ENCODE results near the gene NDEL1. TPM values are rescaled to one million over a fixed set of nuclear protein-coding genes. Genes with fewer than 3 reads are reported as not detected.

The NDEL1 gene
- total RNA-seq, 1 donor from 2014 or later: 112 TPM

DNA sequence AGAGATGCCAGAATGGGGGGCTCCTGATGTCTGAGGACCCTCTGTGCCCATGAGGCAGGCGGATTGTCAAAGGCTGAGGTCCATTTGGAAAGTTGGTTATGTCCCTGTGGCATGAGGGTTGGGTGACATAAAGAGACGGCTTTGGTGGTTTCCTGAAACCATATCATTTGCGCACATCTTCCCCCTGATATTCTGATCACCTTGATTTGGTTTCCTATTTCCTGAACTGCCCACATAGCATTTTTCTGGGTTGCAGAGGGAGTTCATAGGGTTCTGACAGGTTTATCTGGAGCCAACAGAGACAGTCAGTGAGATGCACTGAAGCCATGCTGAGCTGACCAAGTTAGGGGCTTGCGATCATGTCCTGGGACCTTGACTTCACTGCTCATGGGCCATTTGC lies 22.4 kb upstream of the NDEL1 start:
- no peak for DNase-seq (ENCODE audit: low spot score)

DNA sequence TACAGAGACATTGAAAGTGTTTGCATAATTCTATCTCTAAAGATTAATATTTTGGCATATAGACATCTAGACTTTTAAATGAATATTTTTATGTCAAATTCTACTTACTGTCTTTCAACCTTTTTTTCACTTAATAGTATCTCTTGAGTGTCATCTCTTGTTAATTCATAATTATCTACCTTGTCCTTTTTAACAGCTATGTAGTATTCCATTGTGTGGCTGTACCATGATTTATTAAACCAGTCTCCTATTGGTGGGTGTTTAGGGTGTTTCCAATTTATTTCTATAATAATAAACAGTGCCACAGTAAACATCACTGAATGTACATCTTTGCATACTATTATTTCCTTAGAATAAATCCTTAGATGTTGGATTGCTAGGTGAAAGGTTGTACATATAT lies 21.7 kb upstream of the NDEL1 start:
- no peak for DNase-seq (ENCODE audit: low spot score)

DNA sequence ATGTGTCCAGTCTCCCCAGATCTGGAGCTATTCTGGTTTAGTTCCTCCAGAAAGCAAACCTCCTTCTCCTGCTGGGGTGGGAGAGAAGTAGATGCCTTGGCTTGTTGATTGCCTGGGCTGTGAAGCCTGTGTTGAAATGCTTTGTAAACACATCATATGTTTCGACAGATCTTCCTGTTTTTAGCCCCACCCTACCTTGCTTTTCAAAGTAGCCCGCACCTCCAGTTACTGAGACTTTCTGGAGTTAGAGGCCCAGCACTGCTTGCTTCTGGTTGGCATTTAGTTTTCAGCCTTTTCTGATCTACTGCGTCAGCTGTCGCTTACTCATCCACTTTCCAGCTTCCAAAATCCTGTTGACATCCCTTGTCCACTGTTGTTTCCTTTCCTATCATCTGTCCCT lies 17.9 kb upstream of the NDEL1 start:
- no peak for DNase-seq (ENCODE audit: low spot score)

DNA sequence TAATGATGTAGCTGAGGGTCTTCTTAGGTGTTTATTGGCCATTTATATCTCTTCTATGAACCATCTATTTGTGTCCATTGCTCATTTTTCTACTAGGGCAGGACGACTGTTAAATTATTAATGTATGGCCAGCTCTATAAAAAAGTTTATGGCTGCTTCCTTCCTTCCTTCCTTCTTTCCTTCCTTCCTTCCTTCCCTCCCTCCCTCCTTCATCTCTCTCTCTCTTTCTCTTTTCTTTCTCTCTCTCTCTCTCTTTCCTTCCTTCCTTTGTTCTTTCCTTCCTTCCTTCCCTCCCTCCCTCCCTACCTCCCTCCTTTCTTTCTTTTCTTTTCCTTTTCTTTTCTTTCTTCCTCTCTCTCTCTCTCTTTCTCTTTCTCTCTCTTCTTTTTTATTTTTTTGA lies 17.2 kb upstream of the NDEL1 start:
- DNase-seq (ENCODE audit: low spot score): no peak

DNA sequence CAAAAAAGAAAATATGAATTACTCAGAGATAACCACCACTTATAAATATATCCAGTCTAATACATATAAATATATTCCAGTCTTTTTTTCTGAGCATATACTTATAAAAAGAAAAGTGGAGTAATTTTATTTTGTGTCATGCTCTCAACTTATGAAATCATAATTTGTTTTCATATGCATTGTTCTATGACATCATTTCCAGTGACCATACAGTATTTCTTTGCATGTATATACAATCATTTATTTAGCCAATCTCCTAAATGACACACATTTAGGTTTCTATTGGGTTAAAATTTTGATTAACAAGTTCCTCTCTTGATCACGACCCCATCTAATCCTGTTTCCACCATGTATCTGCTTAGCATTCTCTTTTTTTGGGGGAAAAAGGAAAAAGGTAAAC lies 16.4 kb upstream of the NDEL1 start:
- no peak for DNase-seq (ENCODE audit: low spot score)

DNA sequence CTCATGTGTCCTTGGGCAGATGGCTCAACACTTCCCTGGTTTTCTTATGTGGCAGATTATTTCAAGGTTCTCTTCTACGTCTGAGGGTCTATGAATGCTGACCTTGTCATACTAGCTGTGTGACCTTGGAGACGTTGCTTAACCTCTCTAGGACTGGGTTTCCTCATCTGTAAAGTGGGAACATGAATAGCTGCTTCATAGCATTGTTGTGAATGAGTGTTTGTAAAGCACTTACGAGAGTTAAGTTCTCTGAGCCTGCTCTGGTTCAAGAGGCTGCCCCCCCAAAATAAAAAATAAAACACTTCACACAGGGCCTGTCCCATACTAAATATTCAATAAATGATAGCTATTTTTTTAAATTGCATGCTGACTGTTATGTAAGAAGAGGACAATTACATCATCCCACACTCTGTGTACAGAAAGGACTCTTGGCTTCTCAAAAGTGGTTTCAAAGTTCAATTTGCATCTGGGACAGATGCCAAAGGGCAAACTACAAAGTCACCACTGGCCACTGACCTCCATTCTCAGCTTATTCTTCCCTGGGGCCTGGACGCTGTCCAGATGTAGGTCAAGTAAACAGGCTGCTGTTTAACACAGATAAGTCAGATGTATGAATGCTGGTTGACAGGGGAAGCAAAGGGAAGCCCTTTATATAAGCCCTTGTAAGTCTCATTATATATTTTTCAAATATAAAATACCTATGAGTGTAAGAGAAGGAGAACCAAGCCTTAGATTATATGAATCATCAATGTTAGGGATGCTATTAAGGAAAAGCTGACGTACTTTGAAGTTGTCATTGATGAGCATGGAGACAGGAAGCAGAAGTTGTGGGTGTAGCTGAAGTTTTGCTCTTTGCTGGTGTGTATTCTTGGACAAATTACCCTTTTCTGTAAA lies 15.4 kb upstream of the NDEL1 start:
- no peak for DNase-seq (ENCODE audit: low spot score)

DNA sequence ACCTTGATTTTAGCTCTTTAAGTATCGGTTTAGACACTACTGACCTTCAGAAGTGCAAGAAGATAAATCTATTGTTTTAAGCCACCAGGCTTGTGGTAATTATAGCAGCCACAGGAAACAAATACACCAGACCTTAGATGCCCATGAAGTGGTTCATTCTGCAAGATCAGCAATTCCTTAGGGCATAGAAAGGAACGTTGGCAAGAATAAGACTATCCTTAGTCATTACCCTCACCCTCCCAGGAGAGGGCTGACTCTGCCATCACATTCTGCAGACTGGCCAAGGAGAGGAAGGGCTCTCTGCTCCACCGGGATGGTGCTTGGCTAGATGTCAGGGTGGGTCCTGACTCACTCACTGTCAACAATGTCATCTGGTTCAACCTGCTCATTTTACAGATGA lies 14.1 kb upstream of the NDEL1 start:
- no peak for DNase-seq (ENCODE audit: low spot score)

DNA sequence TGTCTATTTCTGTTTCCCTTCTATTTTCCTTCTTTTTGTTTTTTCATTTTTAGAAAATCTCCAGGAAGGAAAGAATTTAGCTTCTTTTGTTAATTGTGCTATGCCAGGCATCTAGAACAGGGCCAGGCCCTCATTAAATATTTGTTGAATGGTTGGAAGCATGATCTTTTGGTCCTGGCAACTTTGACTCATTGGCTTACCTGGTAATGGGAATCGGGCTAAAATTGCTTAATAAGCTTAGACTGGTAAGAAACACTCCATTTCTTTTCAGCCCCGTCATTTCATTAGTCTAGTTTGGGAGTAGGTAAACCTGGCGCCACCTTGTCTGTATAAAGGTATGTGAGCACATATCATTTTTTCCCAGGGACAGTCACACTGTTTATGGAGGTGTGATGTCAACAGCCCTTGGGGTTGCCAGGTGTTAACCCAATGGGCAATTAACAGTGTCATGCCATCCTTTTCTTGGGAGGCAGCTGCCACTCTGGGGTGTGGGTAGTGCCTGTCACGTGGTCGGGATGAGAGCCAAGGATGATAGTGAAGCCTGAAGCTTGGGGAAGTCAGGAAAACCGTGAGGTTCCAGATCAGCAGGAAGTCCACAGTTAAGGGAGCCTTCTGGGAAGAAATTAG lies 9.5 kb upstream of the NDEL1 start:
- DNase-seq (ENCODE audit: low spot score): no peak

DNA sequence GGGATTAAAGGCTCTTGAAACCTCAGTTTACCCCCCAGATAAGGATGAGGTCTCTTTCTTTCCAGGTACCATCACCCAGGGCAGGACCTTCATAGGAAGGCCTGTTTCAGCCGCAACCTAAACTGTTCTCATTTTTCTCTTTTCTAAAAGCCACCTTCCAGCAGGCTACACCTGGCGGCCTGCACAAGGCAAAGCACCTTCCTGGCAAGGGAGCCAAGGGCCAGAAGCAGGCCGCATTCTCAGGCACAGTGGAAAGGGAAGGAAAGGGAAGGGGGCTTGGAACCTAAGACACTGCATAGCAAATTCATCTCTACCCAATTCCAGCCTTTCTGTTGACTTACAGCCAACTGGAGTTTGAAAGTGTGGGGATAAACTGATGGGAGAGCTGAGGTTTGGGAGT lies 8.9 kb upstream of the NDEL1 start:
- DNase-seq (ENCODE audit: low spot score): no peak

DNA sequence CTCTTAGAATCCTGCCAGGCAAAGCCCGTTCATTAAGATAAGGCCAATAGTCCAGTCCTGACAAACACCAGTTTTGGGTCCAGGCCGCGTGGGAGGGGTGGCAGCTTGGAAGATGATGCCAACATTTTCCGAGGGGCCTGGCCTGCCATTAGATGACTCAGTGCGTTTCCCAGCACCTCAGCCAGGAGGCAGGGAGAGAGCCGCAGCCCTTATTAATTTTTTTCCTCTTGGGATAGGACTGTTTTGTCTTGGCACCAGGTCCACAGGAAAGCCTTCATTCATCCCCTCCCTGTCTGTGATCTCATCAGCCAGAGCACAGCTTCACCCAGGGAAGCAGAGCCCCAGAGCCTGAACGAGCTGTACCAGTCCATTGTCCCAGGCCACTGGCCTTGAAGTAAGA lies 4.7 kb upstream of the NDEL1 start:
- no peak for DNase-seq (ENCODE audit: low spot score)

DNA sequence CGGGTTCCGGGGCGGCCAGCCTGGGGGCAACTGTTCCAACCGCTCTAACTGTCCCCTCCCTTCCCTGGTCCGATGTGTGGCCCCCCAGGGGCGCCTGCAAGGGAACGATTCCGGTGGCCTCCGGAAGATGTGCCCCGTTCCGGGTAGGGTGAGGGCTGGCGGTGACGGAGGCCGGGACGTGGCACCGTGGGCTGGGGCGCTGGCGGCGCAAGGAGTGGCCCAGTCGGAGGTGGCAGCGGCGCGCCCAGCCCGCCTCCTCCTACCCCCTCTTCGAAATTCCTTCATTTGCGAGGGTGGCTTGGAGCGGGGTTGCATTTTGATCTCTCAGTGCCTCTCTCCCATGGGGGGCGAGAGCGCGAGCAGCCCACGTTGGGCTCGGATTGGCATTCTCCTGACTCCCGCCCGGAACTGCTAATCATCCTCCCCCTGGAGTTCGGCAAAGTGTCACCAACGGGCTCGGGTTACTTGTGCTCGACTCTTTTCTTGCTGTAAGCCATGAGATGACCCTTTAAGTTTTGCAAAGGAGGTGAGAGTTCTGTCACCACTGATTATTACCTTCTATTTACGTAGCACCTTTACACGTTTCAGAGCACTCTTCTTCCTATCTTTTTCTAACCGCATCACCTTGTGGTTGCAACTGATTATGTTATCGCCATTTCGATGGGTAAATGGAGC lies 622 bp downstream of the NDEL1 start:
- peak; percentile 90 for DNase-seq (ENCODE audit: low spot score)

DNA sequence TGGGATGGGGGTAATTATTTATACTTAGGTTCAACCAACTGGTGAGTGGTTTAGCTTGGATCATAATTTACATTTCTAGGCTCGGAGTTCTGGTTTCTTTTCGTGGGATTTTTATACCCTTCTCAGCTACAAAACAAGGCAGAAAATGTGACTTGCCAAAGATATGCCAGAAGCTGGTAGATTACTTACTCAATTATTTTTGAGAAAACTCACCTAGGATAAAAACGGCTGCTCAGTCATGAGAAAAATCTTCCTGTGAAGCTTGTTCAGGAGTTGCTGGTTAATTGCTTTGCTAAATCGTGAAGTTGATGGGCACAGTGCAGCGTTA lies 1.1 kb downstream of the NDEL1 start:
- DNase-seq (ENCODE audit: low spot score): no peak

DNA sequence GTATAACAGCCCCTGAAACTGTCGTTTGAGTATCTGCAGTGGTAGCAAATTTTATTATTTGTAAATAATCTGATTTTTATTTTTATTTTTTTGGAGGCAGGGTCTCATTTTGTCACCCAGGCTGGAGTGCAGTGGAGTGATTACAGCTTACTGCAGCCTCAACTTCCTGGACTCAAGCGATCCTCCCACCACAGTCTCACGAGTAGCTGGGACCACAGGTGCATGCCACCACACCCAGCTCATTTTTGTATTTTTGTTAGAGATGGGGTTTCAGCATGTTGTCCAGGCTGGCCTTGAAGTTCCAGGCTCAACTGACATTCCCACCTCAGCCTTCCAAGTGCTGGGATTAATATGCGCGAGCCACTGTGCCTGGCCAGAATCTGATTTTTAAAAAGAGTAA lies 2.8 kb downstream of the NDEL1 start:
- no peak for DNase-seq (ENCODE audit: low spot score)

DNA sequence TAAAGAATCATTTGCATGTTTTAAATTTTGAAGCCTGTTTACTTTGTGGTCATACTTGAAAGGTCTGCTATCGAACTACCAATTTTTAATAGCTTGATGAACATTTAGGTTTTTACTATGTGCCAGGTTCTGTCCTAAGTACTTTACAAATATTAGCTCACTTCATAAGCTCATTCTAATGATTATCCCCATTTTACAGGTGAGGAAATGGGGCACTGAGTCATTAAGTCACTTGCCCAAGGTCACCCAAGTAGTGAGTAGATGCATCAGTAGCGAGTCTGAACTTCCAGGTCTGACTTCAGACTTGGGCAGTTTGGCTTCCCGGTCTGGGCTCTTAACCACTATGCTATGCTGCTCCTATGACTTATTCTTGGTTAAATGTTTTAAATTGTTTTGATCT lies 4.0 kb downstream of the NDEL1 start:
- DNase-seq (ENCODE audit: low spot score): no peak

DNA sequence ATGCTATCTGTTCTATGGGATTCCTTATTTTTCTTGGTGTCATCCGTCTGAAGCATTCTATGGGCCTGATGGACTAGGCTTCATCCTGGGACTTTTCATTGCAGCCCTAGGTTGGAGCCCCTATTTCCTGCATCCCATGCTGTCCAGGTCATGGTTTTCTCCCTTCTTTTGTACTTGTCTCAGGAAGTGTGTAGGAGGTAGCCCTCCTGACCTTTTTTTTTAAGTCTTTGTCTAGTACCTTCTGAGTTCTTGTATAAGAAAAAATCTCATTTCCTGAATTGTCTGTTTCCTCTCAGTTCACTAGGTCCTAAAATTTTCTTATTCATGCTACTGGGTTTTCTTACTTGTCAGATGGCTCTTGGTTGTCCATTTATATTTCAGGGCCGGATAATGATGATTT lies 6.0 kb downstream of the NDEL1 start:
- DNase-seq (ENCODE audit: low spot score): no peak

DNA sequence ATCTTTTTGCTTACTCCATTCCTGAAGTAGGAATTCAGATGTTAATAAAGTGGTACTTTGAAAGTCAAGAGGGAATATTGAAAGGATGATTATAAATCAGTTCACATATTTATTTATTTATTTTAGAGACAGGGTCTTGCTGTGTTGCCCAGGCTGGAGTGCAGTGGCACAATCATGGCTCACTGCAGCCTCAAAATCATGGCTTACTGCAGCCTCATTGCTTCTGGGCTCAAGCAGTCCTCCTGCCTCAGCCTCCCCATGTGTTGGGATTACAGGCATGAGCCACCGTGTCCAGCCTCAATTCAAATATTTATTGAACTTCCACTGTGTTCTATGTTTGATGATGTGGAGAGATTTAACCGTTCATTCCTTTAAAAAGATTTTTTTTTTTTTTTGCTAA lies 6.6 kb downstream of the NDEL1 start:
- no peak for DNase-seq (ENCODE audit: low spot score)

DNA sequence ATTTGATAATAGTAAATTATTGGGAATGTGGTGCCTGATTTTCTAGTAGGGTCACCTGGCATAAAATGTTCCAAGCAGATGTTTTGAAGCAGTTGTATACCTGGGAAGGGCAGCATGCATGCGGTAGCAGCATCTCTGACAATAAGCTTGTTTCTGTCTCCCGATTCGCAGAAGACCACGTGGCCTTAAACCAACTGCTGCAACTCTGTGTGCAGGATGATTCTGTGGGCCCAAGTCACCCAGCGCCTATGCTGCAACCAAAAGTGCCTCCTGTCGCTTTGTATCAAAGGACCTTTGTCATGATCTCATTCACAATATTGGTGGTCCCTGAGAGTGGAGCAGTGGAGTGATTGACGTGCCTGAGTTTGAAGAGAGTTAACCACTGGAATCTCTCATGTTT lies 8.1 kb downstream of the NDEL1 start:
- no peak for DNase-seq (ENCODE audit: low spot score)

DNA sequence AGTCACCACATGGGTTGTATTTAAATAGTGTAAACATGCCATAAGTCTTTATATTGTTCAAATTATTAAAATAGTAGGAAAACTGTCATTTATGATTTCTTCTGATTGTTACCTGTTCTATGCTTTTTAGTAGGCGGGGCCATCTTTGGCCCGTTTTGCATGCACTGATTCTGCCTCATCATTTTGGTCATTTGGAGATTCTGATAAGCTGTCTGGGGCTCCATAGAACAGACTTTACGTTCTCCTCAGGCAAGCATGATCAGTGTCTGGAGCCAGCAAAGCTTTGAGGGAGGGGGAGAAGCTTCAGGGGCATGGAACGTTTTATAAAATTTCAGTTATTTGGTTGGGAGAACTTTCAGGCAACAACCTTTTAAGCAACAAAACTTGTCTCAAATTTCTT lies 8.8 kb downstream of the NDEL1 start:
- no peak for DNase-seq (ENCODE audit: low spot score)

DNA sequence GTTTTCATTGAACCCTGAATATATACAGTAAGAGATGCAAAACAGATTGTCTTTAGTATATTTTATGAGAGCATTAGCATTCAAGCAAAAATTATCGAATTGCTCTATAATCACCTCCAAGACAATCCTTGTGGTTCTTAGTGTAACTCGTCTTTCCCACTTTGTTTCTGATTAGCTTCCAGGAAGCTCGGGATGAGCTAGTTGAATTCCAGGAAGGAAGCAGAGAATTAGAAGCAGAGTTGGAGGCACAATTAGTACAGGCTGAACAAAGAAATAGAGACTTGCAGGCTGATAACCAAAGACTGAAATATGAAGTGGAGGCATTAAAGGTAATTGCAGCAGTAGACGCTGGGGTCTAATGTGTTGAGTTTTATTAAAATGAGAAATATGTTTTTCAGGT lies 9.9 kb downstream of the NDEL1 start:
- DNase-seq (ENCODE audit: low spot score): no peak

DNA sequence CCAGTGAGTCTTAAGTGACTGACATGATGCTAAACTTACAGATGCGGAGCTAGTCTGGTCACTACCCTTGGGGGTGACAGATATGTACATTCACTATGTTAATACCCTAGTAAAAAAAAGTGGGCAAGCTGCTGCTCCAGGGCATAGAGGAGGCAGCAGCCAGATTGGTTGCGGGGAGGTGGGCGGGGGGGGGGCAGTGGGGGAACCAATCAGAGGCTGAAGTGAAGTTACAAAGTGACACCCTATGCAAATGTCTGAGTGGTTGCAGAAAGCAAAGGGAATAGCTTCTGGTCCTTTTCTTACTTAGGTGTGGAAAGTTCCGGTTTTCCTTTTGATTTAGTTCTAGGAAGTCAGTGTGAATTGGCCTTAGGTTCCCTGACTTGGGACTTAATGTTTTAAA lies 12.1 kb downstream of the NDEL1 start:
- no peak for DNase-seq (ENCODE audit: low spot score)

DNA sequence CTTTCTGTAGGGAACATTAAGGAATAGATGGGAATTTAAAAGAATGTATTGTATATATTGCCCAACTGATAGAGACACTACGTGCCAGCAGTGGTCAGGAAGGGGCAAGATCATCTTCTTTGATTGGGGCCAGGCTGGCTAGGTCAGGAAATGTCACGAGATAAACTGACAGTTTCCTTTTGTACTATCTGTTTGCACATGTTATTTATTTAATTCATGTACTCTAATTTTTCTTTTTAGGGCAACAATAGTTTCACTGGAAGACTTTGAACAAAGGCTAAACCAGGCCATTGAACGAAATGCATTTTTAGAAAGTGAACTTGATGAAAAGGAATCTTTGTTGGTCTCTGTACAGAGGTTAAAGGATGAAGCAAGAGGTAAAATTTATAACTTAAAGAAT lies 12.6 kb downstream of the NDEL1 start:
- DNase-seq (ENCODE audit: low spot score): no peak

DNA sequence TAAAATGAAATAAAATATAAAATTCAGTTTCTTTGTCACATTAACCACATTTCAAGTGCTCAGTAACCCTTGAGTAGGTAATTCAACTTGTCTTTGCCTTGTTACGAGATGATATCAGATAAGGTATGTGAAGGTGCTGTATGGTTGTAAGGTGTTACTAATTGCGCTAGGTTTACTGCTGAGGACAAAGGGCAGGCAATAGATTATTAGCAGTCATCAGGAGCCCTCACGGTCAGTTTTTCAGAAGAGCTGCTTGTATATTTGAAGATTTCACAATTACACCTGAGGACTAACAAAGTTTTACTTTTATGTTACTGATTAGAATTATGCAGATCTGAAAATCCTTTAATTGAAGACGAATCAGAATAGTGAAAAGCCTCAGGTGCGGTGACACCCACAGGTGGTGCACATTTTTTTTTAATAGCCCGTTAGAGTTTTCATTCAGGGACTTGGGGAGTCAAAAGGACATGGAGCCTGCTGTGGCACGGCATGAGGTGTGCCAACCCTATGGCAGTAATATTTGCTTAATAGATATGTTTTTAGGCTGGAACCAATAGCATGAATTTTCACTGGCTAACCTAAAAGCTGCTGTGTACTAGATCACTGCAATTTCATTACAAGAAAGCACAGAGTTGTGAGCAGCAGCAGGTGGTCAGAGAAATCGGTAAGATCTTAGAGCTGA lies 16.4 kb downstream of the NDEL1 start:
- no peak for DNase-seq (ENCODE audit: low spot score)

Measured in mesenteric fat pad (tissue), 1 donor.